WTC11 (cell line): Measurements from ENCODE around the gene PDPN. TPM values are rescaled to one million over a fixed set of nuclear protein-coding genes. Genes with fewer than 3 reads are reported as not detected.

ENCODE experiments used
- ATAC-seq: fragments of 200-7000 bp; cut with Tn5 transposase; 2 replicates; pipeline ENCODE4 v1.10.0; 2021; ENCODE audit warnings: mild to moderate bottlenecking, moderate library complexity
- Bru-seq: library from RNA; stranded (reverse); fragments of 400-500 nt; gene quantifications from one replicate; lab custom pipeline; 2021; lab: Mats Ljungman, UMichigan
- CTCF ChIA-PET: fragments of 300-600 bp; sonication (Branson Sonifier 250); formaldehyde crosslinking; loops from one replicate; lab custom pipeline; 2021; ENCODE audit warnings: antibody characterized with exemption; lab: Charles Lee
- POLR2A ChIA-PET: fragments of 350-600 bp; sonication (Branson Sonifier 250); formaldehyde crosslinking; loops from one replicate; lab custom pipeline; 2021; ENCODE audit warnings: antibody characterized with exemption; lab: Charles Lee
- DNase-seq: peaks from one replicate; pipeline ENCODE4 v3.0.0; 2021; ENCODE audit warnings: low spot score
- H3K27ac Mint-ChIP-seq: 2 replicates; pipeline ENCODE4 v1.8.0; 2021; ENCODE audit warnings: mixed read lengths
- H3K27me3 Mint-ChIP-seq: 2 replicates; pipeline ENCODE4 v1.8.0; 2021; ENCODE audit warnings: low read depth, mild to moderate bottlenecking, moderate library complexity, mixed read lengths
- H3K36me3 Mint-ChIP-seq: 2 replicates; pipeline ENCODE4 v1.8.0; 2021; ENCODE audit warnings: mixed read lengths
- H3K4me1 Mint-ChIP-seq: 2 replicates; pipeline ENCODE4 v1.8.0; 2022; ENCODE audit warnings: mixed read lengths
- H3K4me3 Mint-ChIP-seq: 2 replicates; pipeline ENCODE4 v1.8.0; 2021; ENCODE audit warnings: mild to moderate bottlenecking, moderate library complexity, mixed read lengths
- H3K9me3 Mint-ChIP-seq: 2 replicates; pipeline ENCODE4 v1.8.0; 2021; ENCODE audit warnings: mixed read lengths
- CBFB ChIP-seq: sonication (generic); formaldehyde crosslinking; IDR thresholded peaks from 2 replicates; pipeline ENCODE4 v1.8.1; 2022; ENCODE audit warnings: mild to moderate bottlenecking, low read depth, missing genetic modification reagents
- CREM ChIP-seq: sonication (generic); formaldehyde crosslinking; IDR thresholded peaks from 2 replicates; pipeline ENCODE4 v1.8.1; 2022; ENCODE audit warnings: mild to moderate bottlenecking, missing genetic modification reagents, moderate library complexity
- E2F5 ChIP-seq: sonication (generic); formaldehyde crosslinking; IDR thresholded peaks from 2 replicates; pipeline ENCODE4 v1.8.1; 2022; ENCODE audit warnings: mild to moderate bottlenecking, moderate library complexity, missing genetic modification reagents
- ERG ChIP-seq: fragments of 250-450 bp; sonication (Bioruptor Pico); IDR thresholded peaks from 2 replicates; pipeline ENCODE4 v1.8.0; 2021; ENCODE audit warnings: mild to moderate bottlenecking
- FOXK1 ChIP-seq: sonication (generic); formaldehyde crosslinking; IDR thresholded peaks from 2 replicates; pipeline ENCODE4 v1.8.0; 2022; ENCODE audit warnings: mild to moderate bottlenecking, moderate library complexity, missing genetic modification reagents
- FOXP4 ChIP-seq: sonication (generic); formaldehyde crosslinking; IDR thresholded peaks from 2 replicates; pipeline ENCODE4 v1.8.0; 2022; ENCODE audit warnings: mild to moderate bottlenecking, missing genetic modification reagents
- HMGXB4 ChIP-seq: sonication (generic); formaldehyde crosslinking; IDR thresholded peaks from 2 replicates; pipeline ENCODE4 v1.8.1; 2023; ENCODE audit warnings: mild to moderate bottlenecking, moderate library complexity, missing genetic modification reagents
- MYBL2 ChIP-seq: sonication (generic); formaldehyde crosslinking; IDR thresholded peaks from 2 replicates; pipeline ENCODE4 v1.8.1; 2023; ENCODE audit warnings: mild to moderate bottlenecking, moderate library complexity, missing genetic modification reagents
- NFATC4 ChIP-seq: fragments of 250-450 bp; sonication (Bioruptor Pico); IDR thresholded peaks from 2 replicates; pipeline ENCODE4 v1.9.0; 2021; ENCODE audit warnings: mild to moderate bottlenecking
- NFYB ChIP-seq: sonication (generic); formaldehyde crosslinking; conservative IDR thresholded peaks from 2 replicates; pipeline ENCODE4 v1.8.0; 2022; ENCODE audit warnings: low read depth, missing genetic modification reagents
- PREB ChIP-seq: sonication (generic); formaldehyde crosslinking; IDR thresholded peaks from 2 replicates; pipeline ENCODE4 v1.8.1; 2022; ENCODE audit warnings: mild to moderate bottlenecking, missing genetic modification reagents, moderate library complexity, borderline replicate concordance
- SP1 ChIP-seq: sonication (generic); formaldehyde crosslinking; conservative IDR thresholded peaks from 2 replicates; pipeline ENCODE4 v1.8.1; 2022; ENCODE audit warnings: missing genetic modification reagents
- TEAD1 ChIP-seq: sonication (generic); formaldehyde crosslinking; IDR thresholded peaks from 2 replicates; pipeline ENCODE4 v1.8.0; 2022; ENCODE audit warnings: mild to moderate bottlenecking, missing genetic modification reagents
- ZNF317 ChIP-seq: sonication (generic); formaldehyde crosslinking; IDR thresholded peaks from 2 replicates; pipeline ENCODE4 v1.8.1; 2023; ENCODE audit warnings: low read depth, mild to moderate bottlenecking, moderate library complexity, missing genetic modification reagents, borderline replicate concordance
- ZNF423 ChIP-seq: fragments of 250-450 bp; sonication (Bioruptor Pico); IDR thresholded peaks from 2 replicates; pipeline ENCODE4 v2.1.2; 2022; ENCODE audit warnings: mild to moderate bottlenecking, moderate library complexity
- long read RNA-seq, 3 experiments: library from RNA in 1 of 3; library from capped mRNA in 1 of 3; library from polyadenylated mRNA in 1 of 3; unstranded in 2 of 3; stranded (forward) in 1 of 3; transcript quantifications; one replicate each; pipeline ENCODE4 v2.0.0, GENCODE V29; 2021
- total RNA-seq: library from RNA; stranded (reverse); gene quantifications from 3 replicates; pipeline ENCODE4 v1.2.3, GENCODE V29; 2021
- TF ChIP-seq, protein P1 (sequence below): sonication (generic); formaldehyde crosslinking; IDR thresholded peaks from 2 replicates; pipeline ENCODE4 v1.8.1; 2023; ENCODE audit warnings: mild to moderate bottlenecking, missing genetic modification reagents, borderline replicate concordance
- TF ChIP-seq, protein P2 (sequence below): sonication (generic); formaldehyde crosslinking; IDR thresholded peaks from 2 replicates; pipeline ENCODE4 v1.8.0; 2022; ENCODE audit warnings: mild to moderate bottlenecking, missing genetic modification reagents
- TF ChIP-seq, protein P3 (sequence below): sonication (generic); formaldehyde crosslinking; IDR thresholded peaks from 2 replicates; pipeline ENCODE4 v1.8.1; 2023; ENCODE audit warnings: mild to moderate bottlenecking, missing genetic modification reagents

Gene PDPN
- total RNA-seq (128 to 158 TPM (median 135 TPM) in 3 replicates), Bru-seq, nascent RNA (percentile 89 among the genes with signal in this experiment)
- long read RNA-seq, experiment 1, transcript PDPN-209 (5 exons, 786 nt), result minor isoform, 9 of 389 reads
- long read RNA-seq, experiment 1, transcript PDPN-201 (6 exons, 3,104 nt), result major isoform, 169 of 389 reads
- long read RNA-seq, experiment 1, transcript PDPN-202 (6 exons, 2,801 nt), result major isoform, 169 of 389 reads
- long read RNA-seq, experiment 1, partial matches to known transcripts, result 26 of 389 reads
- long read RNA-seq, experiment 1, other reads (novel, unspliced or antisense), result 16 of 389 reads
- long read RNA-seq, experiment 2, transcript PDPN-201 (6 exons, 3,104 nt), result minor isoform, 37 of 164 reads
- long read RNA-seq, experiment 2, transcript PDPN-202 (6 exons, 2,801 nt), result major isoform, 46 of 164 reads
- long read RNA-seq, experiment 2, partial matches to known transcripts, result 12 of 164 reads
- long read RNA-seq, experiment 2, other reads (novel, unspliced or antisense), result 68 of 164 reads
- long read RNA-seq, experiment 3, transcript PDPN-202 (6 exons, 2,801 nt), result minor isoform, 147 of 314 reads
- long read RNA-seq, experiment 3, transcript PDPN-201 (6 exons, 3,104 nt), result major isoform, 149 of 314 reads
- long read RNA-seq, experiment 3, partial matches to known transcripts, result 4 of 314 reads
- long read RNA-seq, experiment 3, other reads (novel, unspliced or antisense), result 13 of 314 reads

DNA sequence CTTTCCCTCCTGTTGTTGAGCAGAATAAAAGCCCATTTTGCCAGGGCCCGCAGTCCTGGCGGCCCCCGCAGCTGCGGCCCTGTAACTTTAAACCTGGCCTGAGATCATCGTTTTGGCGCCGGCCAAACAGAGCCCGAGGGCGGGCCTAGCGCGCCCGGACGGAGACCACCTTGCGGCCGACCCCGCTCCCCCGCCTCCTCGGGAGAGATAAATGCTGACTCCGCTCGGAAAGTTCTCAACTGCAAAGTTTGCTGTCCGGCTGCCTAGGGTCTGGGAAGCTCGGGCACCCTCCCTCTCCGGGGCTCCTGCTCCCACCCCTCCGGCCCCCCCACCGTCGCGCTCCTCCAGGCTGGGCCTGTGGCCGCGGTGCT, at the start of gene PDPN:
Gene PDPN, plus strand, starts transcription at position 238 of the 371 bp plus-strand sequence. CDS start 202 bp downstream, outside the sequence.
- ATAC-seq (peak; percentile 77), DNase-seq (peak; percentile 82)
- Mint-ChIP-seq H3K9me3 (no peaks in the 10 kb centered on the region), H3K36me3 (peaks cover 4% of the 10 kb centered on the region; the same call in 1 of the 2 replicates), H3K4me3 (peak within 1 kb of the TSS; percentile 92), H3K4me1 (peaks cover 57% of the 10 kb centered on the region), H3K27me3 (peaks cover 11% of the 10 kb centered on the region; the same call in 1 of the 2 replicates), H3K27ac (peak within 1 kb of the TSS; percentile 85)
- ChIA-PET POLR2A (interaction anchor here (0.6 kb wide), 1 partner anchor 112 kb away, joined by 3 read pairs; no protein-coding TSS in a partner anchor), CTCF (interaction anchor here (1.3 to 4.4 kb wide), 2 partner anchors 12 to 70 kb away, joined by 6 to 27 read pairs; partner anchors contain the start of gene LRRC38)
- TF ChIP-seq, protein P1, sequence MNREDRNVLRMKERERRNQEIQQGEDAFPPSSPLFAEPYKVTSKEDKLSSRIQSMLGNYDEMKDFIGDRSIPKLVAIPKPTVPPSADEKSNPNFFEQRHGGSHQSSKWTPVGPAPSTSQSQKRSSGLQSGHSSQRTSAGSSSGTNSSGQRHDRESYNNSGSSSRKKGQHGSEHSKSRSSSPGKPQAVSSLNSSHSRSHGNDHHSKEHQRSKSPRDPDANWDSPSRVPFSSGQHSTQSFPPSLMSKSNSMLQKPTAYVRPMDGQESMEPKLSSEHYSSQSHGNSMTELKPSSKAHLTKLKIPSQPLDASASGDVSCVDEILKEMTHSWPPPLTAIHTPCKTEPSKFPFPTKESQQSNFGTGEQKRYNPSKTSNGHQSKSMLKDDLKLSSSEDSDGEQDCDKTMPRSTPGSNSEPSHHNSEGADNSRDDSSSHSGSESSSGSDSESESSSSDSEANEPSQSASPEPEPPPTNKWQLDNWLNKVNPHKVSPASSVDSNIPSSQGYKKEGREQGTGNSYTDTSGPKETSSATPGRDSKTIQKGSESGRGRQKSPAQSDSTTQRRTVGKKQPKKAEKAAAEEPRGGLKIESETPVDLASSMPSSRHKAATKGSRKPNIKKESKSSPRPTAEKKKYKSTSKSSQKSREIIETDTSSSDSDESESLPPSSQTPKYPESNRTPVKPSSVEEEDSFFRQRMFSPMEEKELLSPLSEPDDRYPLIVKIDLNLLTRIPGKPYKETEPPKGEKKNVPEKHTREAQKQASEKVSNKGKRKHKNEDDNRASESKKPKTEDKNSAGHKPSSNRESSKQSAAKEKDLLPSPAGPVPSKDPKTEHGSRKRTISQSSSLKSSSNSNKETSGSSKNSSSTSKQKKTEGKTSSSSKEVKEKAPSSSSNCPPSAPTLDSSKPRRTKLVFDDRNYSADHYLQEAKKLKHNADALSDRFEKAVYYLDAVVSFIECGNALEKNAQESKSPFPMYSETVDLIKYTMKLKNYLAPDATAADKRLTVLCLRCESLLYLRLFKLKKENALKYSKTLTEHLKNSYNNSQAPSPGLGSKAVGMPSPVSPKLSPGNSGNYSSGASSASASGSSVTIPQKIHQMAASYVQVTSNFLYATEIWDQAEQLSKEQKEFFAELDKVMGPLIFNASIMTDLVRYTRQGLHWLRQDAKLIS, result 0 out of 2 replicates have a peak, but pooled peaks have one; percentile 24
- TF ChIP-seq FOXK1 (CRISPR knock-in tag), result 0 out of 2 replicates have a peak, but pooled peaks have one; percentile 11
- 0 out of 2 replicates have a peak, but pooled peaks have one; percentile 25 for TF ChIP-seq HMGXB4 (CRISPR knock-in tag)
- TF ChIP-seq NFYB (CRISPR knock-in tag), result no peak
- peak; percentile 15 for TF ChIP-seq FOXP4 (CRISPR knock-in tag)
- 0 out of 2 replicates have a peak, but pooled peaks have one; percentile 26 for TF ChIP-seq E2F5 (CRISPR knock-in tag)

DNA sequence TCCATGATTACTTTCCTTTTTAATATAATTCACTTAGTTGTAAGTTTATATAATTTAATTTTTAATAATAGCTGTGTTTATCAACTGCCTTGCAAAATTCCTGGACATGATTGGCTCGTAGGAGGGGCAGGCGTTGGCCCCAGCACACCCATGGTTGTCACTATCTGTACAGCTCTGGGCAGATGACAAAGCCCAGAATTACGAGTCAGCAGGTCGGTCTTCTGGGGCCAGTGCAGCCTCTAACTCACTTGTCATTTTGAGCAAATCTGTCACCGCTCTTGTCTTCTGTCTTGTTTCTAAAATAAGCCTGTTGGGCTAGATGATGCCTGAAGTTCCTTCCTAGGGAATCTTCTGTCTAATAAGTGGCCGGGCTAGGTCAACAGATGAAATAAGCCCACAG, 48.4 kb upstream of the PDPN start:
- no peak overlapping the region for H3K4me3 Mint-ChIP-seq
- peaks cover 8% of the 10 kb centered on the region; the same call in 1 of the 2 replicates for H3K4me1 Mint-ChIP-seq
- no peaks in the 10 kb centered on the region for H3K36me3 Mint-ChIP-seq
- no peak for DNase-seq
- ATAC-seq, result no peak
- no peaks in the 10 kb centered on the region for H3K9me3 Mint-ChIP-seq
- ChIA-PET POLR2A (no interaction called here), CTCF (no interaction called here)
- no peak overlapping the region for H3K27ac Mint-ChIP-seq
- H3K27me3 Mint-ChIP-seq, result no peaks in the 10 kb centered on the region
- TF ChIP-seq CBFB (CRISPR knock-in tag) (no peak), TEAD1 (CRISPR knock-in tag) (no peak), MYBL2 (CRISPR knock-in tag) (no peak), CREM (CRISPR knock-in tag) (no peak), ZNF423 (CRISPR knock-in tag) (no peak), ZNF317 (CRISPR knock-in tag) (no peak), NFATC4 (CRISPR knock-in tag) (no peak), ERG (CRISPR knock-in tag) (no peak), SP1 (no peak), PREB (CRISPR knock-in tag) (no peak)
- TF ChIP-seq, protein P2, sequence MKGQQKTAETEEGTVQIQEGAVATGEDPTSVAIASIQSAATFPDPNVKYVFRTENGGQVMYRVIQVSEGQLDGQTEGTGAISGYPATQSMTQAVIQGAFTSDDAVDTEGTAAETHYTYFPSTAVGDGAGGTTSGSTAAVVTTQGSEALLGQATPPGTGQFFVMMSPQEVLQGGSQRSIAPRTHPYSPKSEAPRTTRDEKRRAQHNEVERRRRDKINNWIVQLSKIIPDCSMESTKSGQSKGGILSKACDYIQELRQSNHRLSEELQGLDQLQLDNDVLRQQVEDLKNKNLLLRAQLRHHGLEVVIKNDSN, result no peak
- TF ChIP-seq, protein P3, sequence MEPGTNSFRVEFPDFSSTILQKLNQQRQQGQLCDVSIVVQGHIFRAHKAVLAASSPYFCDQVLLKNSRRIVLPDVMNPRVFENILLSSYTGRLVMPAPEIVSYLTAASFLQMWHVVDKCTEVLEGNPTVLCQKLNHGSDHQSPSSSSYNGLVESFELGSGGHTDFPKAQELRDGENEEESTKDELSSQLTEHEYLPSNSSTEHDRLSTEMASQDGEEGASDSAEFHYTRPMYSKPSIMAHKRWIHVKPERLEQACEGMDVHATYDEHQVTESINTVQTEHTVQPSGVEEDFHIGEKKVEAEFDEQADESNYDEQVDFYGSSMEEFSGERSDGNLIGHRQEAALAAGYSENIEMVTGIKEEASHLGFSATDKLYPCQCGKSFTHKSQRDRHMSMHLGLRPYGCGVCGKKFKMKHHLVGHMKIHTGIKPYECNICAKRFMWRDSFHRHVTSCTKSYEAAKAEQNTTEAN (CRISPR knock-in tag), result no peak
